Esophagus mucosa (tissue), 1 donor: ENCODE measurements around the gene LRP1. TPM values are rescaled to one million over a fixed set of nuclear protein-coding genes. Genes with fewer than 3 reads are reported as not detected.
"Not testable (repeated sequence)": the region's sequence is repeated elsewhere in the genome, so short reads cannot be mapped to it uniquely, and the experiment has no call there.

ENCODE experiments used
- ATAC-seq: fragments of 200-7000 bp; cut with Tn5 transposase; one replicate; pipeline ENCODE4 v1.9.1; 2020
- total RNA-seq: library from RNA; stranded (reverse); gene quantifications from one replicate; pipeline ENCODE4 v1.2.4, GENCODE V29; 2023
- donor health status: DM: yes; HTN: yes; CAD: no.

LRP1 gene
- total RNA-seq, 1 donor from 2014 or later: 74.0 TPM

DNA sequence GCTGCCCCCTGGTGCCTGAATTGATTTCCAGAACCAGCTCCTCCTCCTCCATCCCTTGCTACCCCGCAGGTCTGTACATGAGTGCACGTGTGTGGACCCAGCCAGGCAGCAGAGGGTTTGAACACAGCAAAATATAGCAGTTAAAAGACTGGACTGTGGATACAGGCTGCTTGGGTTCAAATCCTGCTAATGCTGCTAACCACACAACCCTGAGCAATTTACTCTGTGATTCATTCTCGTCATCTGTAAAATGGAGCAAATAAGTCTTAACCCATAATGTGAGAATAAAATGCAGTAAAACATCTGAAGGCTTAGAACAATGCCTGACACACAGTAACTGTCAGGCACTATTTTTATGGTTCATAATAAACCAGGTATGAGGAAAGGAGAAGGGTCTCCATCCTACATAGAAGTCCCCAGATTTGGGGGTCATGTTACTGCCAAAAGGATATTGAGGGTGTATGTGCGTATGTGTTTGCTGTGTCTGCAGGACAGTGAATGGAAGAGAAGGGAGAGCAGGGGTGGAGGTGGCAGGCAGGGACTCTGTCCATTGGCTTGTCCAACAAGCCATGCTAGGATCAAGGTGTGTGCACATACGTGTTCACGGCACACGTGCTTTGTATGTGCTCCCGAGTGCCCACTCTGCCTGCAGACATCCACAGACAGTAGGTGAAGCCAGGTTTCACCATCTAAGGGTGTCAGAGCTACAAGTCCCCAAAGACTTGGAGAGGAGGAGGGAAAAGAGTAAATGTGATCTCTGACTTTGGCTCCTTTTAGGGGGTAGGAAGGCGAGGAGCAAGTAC lies 15.6 kb upstream of the LRP1 start:
- ATAC-seq: no peak

DNA sequence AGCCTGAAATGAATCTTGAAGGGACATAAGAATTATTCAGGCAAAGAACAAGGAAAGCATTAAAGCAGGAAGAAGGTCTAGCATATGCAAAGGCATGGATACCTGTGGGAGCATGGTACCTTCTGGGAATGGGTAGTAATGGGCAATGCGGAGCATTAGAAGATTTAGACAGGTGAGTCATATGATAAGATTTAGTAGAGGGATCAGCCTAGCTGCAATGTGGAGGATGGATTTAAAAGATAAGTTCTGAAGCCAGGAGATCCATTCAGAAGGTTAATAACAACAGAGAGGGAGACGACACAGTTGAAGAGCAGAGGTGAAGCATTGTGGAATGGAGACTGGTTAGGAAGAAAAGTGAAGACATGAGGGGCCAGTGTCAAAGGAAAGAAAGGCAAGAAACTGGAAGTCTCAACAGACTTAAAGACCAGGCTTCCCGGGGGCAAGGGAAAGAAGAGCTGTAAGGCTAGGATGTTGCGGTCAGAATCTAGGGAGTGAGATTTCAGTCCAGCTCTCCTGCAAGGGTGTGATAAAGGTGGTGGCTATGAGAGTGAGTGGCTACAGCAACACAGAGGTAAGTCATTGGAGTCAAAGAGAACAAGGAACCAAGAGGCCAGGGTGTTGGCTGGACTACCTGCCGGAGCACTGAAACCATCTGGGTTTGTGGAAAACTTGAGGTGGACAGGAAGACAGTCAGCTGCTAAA lies 11.6 kb upstream of the LRP1 start:
- no peak for ATAC-seq

DNA sequence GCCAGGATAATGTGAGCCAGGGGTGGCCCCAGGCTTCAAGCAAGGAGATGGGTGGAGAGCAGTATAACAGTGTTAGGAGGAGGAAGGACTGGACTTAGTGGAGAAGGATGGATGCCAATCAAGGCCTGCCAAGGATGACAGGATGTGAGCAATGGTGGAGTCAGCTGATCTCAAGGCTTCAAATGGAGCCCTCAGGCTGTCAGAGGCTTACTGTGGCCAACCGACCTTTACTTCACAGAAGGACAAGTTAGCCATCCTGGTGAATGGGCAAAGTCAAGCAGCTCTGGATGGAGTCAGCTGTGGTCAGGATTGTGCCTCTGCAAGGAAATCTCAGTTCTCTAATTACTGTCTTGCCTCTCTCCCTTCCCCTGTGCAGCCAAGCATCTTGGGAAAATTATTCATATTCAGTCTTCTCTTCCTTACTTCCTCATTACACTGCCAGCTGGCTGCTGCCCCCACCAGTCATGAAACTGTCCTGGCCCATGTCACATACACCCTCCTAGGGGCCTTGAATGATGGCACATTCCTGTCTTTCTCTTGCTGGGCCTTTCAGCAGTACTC lies 9.5 kb upstream of the LRP1 start:
- peak; percentile 76 for ATAC-seq

DNA sequence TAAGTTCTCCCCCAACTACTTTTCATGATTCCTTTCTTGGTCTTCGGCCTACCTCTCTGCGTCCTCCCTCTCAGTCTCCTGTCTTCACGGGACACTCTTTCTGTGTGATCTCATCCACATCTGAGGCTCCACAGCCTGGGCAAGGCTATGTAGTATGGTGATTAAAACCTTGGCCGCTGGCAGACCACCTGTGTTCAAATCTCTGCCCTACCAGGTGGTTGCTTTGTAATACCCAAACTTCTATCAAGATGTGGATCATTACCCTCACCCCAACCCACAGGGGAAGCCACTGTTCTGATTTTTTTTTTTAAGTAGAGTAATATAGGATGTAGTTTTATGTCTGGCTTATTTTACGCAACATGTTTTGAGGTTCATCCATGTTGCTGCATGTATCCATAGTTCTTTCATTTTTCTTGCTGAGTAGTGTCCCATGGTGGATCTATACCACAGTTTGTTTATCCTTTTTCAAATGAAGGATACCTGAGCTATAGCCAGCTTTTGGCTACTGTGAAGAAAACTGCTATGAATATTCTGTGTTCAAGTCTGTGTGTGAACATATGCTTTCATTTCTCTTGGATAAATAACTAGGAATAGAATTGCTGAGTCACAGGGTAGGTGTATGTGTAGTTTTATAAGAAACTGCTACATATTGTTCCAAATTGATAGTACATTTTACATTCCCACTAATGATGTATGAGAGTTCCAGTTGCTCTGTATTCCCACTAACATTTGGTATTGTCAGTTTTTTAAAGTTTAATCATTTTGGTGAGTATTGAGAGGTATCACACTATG lies 8.8 kb upstream of the LRP1 start:
- ATAC-seq: no peak

GRCh38 chr12:57120718-57121117 lies 7.6 kb upstream of the LRP1 start:
- ATAC-seq: not testable (repeated sequence)

DNA sequence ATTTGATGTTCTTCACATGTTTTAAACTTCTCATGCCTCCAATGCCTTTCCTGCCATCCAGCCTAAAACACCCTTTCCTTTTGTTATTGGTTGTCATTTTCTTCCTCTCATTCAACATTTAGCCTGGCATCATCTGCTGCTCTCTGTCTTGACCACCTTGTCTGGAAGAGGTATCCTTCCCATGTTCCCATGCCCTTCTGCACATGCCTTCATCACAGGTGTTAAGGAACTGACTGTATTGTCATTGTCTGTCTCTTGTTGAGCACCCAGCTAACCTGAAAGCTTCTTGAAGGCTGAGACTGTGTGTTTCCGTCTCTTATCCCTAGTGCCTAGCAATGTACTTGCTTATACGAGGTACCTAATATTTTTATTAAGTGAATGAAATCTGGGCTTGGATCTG lies 4.5 kb upstream of the LRP1 start:
- ATAC-seq: no peak

DNA sequence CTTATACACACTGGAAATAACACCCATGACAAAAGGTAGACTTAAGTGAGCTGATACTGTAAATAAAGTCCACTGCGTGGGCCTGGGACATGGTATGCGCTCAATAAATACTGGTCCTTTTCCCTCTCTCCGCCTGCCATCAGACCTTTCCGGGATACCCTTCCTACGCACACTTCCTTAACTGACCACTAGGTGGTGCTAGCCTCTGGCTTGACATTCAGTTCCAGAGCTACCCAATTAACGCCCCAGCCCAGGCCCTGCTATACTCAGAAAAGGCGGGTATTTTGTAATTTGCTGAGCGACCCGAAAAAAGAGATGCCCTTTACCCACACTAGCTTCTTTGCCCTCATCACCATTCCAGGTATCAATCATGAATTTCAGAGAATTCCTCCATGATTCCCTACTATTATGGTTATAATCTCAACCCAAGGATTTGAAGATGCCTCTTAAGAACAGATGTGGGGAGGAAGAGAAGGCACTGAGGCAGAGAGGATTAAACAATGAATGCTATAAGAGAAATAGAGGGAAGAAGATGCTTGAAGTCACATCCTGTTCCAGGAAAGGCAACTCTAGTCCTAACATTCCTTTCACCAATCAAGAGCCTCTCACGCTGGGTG lies 3.9 kb upstream of the LRP1 start:
- ATAC-seq: peak; percentile 57

DNA sequence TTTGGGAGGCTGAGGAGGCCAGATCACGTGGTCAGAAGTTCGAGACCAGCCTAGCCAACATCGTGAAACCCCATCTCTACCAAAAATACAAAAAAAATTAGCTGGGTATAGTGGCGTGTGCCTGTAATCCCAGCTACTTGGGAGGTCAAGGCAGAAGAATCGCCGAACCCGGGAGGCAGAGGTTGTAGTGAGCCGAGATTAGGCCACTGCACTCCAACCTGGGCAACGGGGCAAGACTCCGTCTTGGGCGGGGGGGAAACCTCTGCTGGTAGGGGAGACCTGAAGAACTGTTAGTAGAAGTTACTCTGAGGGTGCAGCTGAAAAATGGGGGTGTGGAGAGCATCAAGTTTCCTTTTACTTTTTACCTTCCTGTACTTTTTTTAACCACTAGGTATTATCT lies 2.2 kb upstream of the LRP1 start:
- ATAC-seq: no peak

GRCh38 chr12:57126561-57126960 lies 1.7 kb upstream of the LRP1 start:
- no peak for ATAC-seq

DNA sequence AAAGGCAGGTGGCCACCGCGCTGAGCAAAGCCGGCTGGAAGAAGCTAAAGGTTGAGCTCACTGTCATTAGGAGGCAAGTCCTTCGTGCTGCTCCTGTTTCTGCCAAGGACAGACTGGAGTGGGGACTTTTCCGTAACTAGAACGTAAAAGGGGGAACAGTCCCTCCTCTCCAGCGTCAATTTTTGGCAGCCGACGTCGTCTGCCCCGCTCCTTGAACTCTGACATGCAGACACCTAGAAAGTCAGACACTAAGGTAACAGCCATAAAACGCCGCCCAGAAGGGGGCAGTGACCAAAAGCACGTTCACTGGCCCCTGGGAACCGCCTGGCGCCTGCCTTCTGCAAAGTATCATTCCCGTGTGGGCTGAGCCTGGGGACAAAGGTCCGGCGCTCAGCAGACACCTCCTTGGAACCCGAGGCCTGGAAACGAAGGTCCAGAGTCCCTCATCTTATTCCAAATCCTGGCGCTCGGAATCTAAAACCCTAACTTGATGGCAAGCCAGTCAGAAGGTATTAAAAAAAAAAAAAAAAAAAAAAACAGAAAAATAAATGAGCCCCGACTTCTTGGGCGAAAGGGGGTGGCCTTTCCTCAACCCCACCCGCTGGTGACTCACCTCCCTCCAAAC lies 1.1 kb upstream of the LRP1 start:
- ATAC-seq: peak; percentile 47

- no peak for ATAC-seq
Observed at GRCh38 chr12:57128519-57129247, 400 bp downstream of the LRP1 start.

GRCh38 chr12:57129321-57129842 lies 1.1 kb downstream of the LRP1 start:
- ATAC-seq: no peak

GRCh38 chr12:57129889-57130288 lies 1.6 kb downstream of the LRP1 start:
- no peak for ATAC-seq

DNA sequence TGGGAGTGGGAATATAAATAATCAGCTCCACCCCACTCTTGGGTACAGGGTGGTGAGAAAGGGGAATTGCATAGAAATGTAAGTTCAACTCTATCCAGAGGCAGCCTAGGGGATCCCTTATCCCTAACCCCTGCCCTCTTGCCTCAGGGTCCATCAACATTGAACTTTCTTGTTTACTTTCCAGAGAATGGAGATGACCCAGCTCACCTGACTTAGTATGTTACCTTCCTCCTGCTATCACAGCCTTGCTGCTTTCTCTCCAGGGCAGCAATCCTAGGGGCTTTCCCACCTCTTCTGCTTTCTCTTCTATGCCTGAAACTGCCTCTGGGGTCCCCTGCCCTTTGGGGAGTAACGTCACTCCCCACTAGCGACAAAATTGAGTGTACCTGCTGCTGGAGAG lies 2.7 kb downstream of the LRP1 start:
- no peak for ATAC-seq

DNA sequence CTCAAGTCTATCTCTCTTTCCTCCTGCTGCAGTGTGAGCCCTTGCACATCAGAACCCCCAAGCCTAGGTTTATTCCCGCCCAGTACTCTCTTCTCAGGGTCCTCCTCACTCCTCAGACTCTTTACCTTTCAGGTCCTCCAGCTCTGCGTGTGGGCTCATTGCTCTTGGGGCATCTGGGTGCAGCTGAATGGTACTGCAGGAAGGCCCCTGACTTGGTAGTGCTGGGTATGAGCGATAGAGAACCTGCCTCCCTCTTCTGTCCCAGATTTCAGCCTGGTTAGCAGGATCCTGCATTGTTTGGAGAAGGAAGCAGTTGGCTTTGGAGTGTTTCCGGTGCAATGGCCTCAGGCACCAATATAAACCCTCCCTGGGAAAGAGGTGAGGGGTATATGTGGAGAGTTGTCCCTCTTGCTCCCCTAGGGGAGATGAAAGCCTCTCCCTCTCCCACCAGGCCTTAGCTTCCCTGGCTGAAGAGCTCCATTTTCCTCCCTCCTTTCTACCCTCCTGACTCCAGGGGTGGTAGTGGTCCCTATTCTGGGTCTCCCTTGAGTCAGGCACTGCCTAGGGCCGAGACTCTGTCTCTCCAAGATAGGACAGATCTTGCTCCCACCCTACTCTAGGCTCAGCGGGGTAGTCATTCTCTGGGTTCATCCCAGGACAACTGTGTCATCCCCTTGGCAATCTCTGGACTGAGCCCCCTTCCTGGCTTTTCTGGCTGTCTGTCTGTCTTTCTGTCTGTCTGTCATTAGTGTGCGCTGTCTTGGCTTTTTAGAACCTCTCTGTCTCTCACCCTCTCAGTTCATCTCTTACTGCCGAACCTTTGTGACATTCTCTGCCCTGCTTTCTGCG lies 3.8 kb downstream of the LRP1 start:
- ATAC-seq: no peak

DNA sequence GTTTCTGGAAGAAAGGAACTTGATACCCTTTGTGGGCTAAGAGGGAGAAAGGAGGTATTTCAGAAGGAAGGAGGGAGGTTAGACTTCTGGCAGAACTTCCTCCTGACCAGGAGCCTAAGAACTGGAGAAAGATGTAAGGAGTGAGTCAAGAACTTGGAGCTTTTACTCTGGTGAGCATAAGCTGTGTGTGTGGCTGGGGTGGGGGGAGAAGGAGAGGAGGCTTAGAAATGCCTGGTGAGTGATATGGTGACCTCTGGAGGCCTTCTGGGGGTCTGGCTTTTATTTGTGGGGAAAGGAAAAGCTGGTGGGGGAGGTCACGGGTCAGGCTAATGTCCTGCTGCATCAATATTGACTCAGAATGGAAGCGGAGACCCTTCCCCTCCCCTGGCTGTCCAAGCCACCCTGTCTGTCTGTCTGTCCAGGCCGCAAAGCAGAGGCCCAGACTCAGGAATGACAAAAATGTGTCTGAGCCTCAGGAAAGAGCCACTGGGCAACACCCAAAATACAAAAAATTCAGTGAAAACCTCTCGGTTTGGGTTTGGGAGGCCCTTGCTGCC lies 4.8 kb downstream of the LRP1 start:
- ATAC-seq: no peak

- ATAC-seq: no peak
Observed at GRCh38 chr12:57133916-57134315, 5.6 kb downstream of the LRP1 start.

- ATAC-seq: no peak
Observed at GRCh38 chr12:57134949-57135348, 6.7 kb downstream of the LRP1 start.

GRCh38 chr12:57135527-57136326 lies 7.4 kb downstream of the LRP1 start:
- no peak for ATAC-seq
